ENCODE results near the gene CNGB1. TPM values are rescaled to one million over a fixed set of nuclear protein-coding genes. Genes with fewer than 3 reads are reported as not detected.

CNGB1 gene
- total RNA-seq, 1 experiment from 2014 or later: not detected

DNA sequence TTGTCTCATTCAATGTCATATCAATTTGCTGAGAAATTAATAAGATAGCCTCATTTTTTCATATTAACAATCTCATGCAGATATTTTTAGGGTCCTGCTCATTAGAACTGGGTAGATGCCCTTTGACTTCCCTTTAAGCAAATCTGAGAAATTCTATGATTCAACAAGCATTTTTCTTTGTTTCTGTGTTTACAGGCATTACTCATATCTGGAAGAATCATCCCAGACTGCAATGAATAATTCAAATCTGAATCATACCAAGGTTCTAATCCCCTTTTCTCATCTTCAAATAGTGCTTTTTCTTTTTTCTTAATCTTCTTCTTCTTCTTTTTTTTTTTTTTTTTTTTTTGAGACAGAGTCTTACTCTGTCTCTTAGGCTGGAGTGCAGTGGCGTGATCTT is 99.5 kb downstream of the CNGB1 start:
- DNase-seq: no peak
- CTCF ChIA-PET: no interaction called here
- H3K36me3 Mint-ChIP-seq (ENCODE audit: insufficient read depth, unreplicated experiment): no peaks in the 10 kb centered on the region
- TF ChIP-seq, protein P1, sequence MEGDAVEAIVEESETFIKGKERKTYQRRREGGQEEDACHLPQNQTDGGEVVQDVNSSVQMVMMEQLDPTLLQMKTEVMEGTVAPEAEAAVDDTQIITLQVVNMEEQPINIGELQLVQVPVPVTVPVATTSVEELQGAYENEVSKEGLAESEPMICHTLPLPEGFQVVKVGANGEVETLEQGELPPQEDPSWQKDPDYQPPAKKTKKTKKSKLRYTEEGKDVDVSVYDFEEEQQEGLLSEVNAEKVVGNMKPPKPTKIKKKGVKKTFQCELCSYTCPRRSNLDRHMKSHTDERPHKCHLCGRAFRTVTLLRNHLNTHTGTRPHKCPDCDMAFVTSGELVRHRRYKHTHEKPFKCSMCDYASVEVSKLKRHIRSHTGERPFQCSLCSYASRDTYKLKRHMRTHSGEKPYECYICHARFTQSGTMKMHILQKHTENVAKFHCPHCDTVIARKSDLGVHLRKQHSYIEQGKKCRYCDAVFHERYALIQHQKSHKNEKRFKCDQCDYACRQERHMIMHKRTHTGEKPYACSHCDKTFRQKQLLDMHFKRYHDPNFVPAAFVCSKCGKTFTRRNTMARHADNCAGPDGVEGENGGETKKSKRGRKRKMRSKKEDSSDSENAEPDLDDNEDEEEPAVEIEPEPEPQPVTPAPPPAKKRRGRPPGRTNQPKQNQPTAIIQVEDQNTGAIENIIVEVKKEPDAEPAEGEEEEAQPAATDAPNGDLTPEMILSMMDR (IDR thresholded peaks at IDR 0.05; ENCODE audit: insufficient read depth in 1 of 2, low read depth in 1 of 2, low read length in 1 of 2, severe bottlenecking in 1 of 2, unreplicated experiment in 1 of 2): no peak
- H3K4me3 ChIP-seq (ENCODE audit: low read depth, low read length): no peak overlapping the region
- H3K4me3 Mint-ChIP-seq (ENCODE audit: unreplicated experiment): no peak overlapping the region
- no peaks in the 10 kb centered on the region for H3K4me1 ChIP-seq
- intact Hi-C loops (cut with micrococcal nuclease; ENCODE audit: unreplicated experiment): no loop called here
- no peaks in the 10 kb centered on the region for H3K36me3 ChIP-seq (ENCODE audit: control insufficient read depth, insufficient read depth, low read length)
- H3K9me3 ChIP-seq: no peaks in the 10 kb centered on the region
- no peaks in the 10 kb centered on the region for H3K9me3 Mint-ChIP-seq (ENCODE audit: unreplicated experiment)
- no peaks in the 10 kb centered on the region for H3K27me3 Mint-ChIP-seq (ENCODE audit: insufficient read depth, unreplicated experiment)
- no peak overlapping the region for H3K27ac Mint-ChIP-seq (ENCODE audit: unreplicated experiment)
- no peaks in the 10 kb centered on the region for H3K27me3 ChIP-seq (replicated peaks; ENCODE audit: control insufficient read depth, insufficient read depth, low read length)
- POLR2A ChIA-PET: no interaction called here
- peaks cover 13% of the 10 kb centered on the region for H3K4me1 Mint-ChIP-seq (ENCODE audit: low read depth, unreplicated experiment)
- no TSS peak for BruUV-seq (replicated peaks)

DNA sequence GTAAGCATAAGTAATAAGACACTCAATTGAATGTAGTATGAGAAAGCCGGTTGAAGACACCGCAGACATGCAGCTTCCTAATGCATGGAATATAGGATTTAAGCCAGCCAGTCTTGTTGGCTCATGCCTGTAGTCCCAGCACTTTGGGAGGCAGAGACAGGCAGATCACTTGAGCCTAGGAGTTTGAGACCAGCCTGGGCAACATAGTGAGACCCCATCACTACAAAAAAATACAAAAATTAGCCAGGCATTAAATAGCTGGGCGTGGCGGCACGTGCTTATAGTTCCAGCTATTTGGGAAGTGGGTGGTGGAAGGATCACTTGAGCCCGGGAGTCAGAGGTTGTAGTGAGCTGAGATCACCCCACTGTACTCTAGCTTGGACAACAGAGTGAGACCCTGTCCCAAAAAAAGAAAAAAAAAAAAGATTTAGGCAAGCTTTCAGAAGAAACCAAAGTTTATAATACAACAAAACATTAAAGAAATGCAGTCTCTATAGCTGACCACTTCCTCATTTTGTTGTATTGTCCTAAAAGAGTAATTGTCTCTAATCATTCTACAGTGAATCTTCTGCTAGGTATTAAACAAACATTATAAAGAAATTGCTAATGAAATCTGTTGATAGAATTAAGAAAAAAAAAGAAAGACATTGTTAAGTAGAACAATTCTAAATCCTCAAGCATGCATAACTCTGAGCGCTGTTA is 100.0 kb downstream of the CNGB1 start:
- H3K4me3 Mint-ChIP-seq (ENCODE audit: unreplicated experiment): no peak overlapping the region
- Histone ChIP-seq H3K36me3 (ENCODE audit: control insufficient read depth, insufficient read depth, low read length) (no peaks in the 10 kb centered on the region), H3K27me3 (replicated peaks; ENCODE audit: control insufficient read depth, insufficient read depth, low read length) (no peaks in the 10 kb centered on the region), H3K4me1 (0 out of 2 replicates have a peak, but pooled peaks cover 4% of the 10 kb centered on the region), H3K9me3 (no peaks in the 10 kb centered on the region), H3K4me3 (ENCODE audit: low read depth, low read length) (no peak overlapping the region)
- intact Hi-C loops (cut with micrococcal nuclease; ENCODE audit: unreplicated experiment): no loop called here
- ChIA-PET POLR2A (no interaction called here), CTCF (interaction anchor here (0.6 kb wide), 1 partner anchor 295 kb away, joined by 3 read pairs; no protein-coding TSS in a partner anchor)
- DNase-seq: no peak
- no peaks in the 10 kb centered on the region for H3K9me3 Mint-ChIP-seq (ENCODE audit: unreplicated experiment)
- no peaks in the 10 kb centered on the region for H3K27me3 Mint-ChIP-seq (ENCODE audit: insufficient read depth, unreplicated experiment)
- H3K27ac Mint-ChIP-seq (ENCODE audit: unreplicated experiment): no peak overlapping the region
- H3K36me3 Mint-ChIP-seq (ENCODE audit: insufficient read depth, unreplicated experiment): no peaks in the 10 kb centered on the region
- BruUV-seq (replicated peaks): no TSS peak
- H3K4me1 Mint-ChIP-seq (ENCODE audit: low read depth, unreplicated experiment): peaks cover 13% of the 10 kb centered on the region
- TF ChIP-seq, protein P1 (IDR thresholded peaks at IDR 0.05; ENCODE audit: insufficient read depth in 1 of 2, low read depth in 1 of 2, low read length in 1 of 2, severe bottlenecking in 1 of 2, unreplicated experiment in 1 of 2): no peak

DNA sequence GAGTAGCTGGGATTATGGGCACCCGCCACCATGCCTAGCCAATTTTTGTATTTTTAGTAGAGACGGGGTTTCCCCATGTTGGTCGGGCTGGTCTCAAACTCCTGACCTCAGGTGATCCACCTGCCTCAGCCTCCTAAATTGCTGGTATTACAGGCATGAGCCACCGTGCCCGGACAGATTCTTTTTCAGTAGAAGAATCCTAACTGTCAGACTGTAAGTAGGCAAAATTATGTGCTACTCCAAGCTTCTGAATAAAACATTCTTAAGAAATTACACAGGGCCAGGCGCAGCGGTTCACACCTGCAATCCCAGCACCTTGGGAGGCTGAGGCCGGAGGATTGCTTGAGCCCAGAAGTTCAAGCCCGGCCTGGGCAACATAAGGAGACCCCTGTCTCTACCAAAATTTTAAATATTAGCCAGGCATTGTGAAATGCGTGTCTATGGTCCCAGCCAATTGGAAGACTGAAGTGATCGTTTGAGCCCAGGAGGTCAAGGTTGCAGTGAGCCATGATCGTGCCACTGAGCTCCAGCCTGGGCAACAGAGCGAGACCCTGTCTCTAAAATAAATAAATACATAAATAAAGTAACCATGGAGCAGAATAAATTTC is 101.9 kb downstream of the CNGB1 start:
- DNase-seq: no peak
- Mint-ChIP-seq H3K36me3 (ENCODE audit: insufficient read depth, unreplicated experiment) (no peaks in the 10 kb centered on the region), H3K9me3 (ENCODE audit: unreplicated experiment) (no peaks in the 10 kb centered on the region), H3K27ac (ENCODE audit: unreplicated experiment) (no peak overlapping the region), H3K4me3 (ENCODE audit: unreplicated experiment) (no peak overlapping the region), H3K4me1 (ENCODE audit: low read depth, unreplicated experiment) (peaks cover 13% of the 10 kb centered on the region), H3K27me3 (ENCODE audit: insufficient read depth, unreplicated experiment) (no peaks in the 10 kb centered on the region)
- no peaks in the 10 kb centered on the region for H3K27me3 ChIP-seq (replicated peaks; ENCODE audit: control insufficient read depth, insufficient read depth, low read length)
- intact Hi-C loops (cut with micrococcal nuclease; ENCODE audit: unreplicated experiment): loop anchor here (10.0 kb wide), 1 partner anchor 274 kb away; no protein-coding TSS in a partner anchor
- POLR2A ChIA-PET: no interaction called here
- BruUV-seq (replicated peaks): no TSS peak
- no peak overlapping the region for H3K4me3 ChIP-seq (ENCODE audit: low read depth, low read length)
- no peaks in the 10 kb centered on the region for H3K36me3 ChIP-seq (ENCODE audit: control insufficient read depth, insufficient read depth, low read length)
- TF ChIP-seq, protein P1 (IDR thresholded peaks at IDR 0.05; ENCODE audit: insufficient read depth in 1 of 2, low read depth in 1 of 2, low read length in 1 of 2, severe bottlenecking in 1 of 2, unreplicated experiment in 1 of 2): no peak
- no peaks in the 10 kb centered on the region for H3K9me3 ChIP-seq
- CTCF ChIA-PET: no interaction called here
- 0 out of 2 replicates have a peak, but pooled peaks cover 7% of the 10 kb centered on the region for H3K4me1 ChIP-seq

All from Caco-2 (cell line).